Gastroesophageal sphincter (tissue), 3 donors: ENCODE data around the gene IFIH1.

ENCODE experiments used
- POLR2AphosphoS5 ChIP-seq: sonication (generic); formaldehyde crosslinking; IDR thresholded peaks from one replicate; pipeline ENCODE4 v1.6.1; 2017; ENCODE audit warnings: antibody characterized with exemption
- TF ChIP-seq, protein P1 (sequence below), 4 experiments: fragments of 200-600 bp in 2 of 4; fragments of 450-650 bp in 2 of 4; sonication (generic) in 1 of 4; IDR thresholded peaks; one replicate each; pipeline ENCODE4 v1.5.1; 2017 to 2019; ENCODE audit warnings: antibody characterized with exemption in 4 of 4, mild to moderate bottlenecking in 2 of 4, moderate library complexity in 2 of 4

- TF ChIP-seq, protein P1, sequence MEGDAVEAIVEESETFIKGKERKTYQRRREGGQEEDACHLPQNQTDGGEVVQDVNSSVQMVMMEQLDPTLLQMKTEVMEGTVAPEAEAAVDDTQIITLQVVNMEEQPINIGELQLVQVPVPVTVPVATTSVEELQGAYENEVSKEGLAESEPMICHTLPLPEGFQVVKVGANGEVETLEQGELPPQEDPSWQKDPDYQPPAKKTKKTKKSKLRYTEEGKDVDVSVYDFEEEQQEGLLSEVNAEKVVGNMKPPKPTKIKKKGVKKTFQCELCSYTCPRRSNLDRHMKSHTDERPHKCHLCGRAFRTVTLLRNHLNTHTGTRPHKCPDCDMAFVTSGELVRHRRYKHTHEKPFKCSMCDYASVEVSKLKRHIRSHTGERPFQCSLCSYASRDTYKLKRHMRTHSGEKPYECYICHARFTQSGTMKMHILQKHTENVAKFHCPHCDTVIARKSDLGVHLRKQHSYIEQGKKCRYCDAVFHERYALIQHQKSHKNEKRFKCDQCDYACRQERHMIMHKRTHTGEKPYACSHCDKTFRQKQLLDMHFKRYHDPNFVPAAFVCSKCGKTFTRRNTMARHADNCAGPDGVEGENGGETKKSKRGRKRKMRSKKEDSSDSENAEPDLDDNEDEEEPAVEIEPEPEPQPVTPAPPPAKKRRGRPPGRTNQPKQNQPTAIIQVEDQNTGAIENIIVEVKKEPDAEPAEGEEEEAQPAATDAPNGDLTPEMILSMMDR (IDR thresholded peaks at IDR 0.05) = no peak
- TF ChIP-seq POLR2AphosphoS5 = no peak
These were observed 2.5 kb downstream of the IFIH1 start for GRCh38 chr2:162315938-162316337.
